ENCODE data around the gene RABGGTB.

- TF ChIP-seq CTCF (IDR thresholded peaks at IDR 0.05) = no peak
- peak; percentile 75 to 92 for TF ChIP-seq POLR2A (IDR thresholded peaks at IDR 0.05)
Observed at GRCh38 chr1:75785983-75786853, at the start of gene RABGGTB.

Measured in adrenal gland (tissue), 5 donors.